Activated T-helper 1 cell treated with anti-CD3 and anti-CD28 coated beads, Interleukin-12 subunit alpha, Interleukin-12 subunit beta, Interleukin-2, Interleukin-4 antibody, amounts not matched to agents 30 ng/mL and 10 ng/mL and 1 ng/mL, durations not matched to agents 14 hours and 24 hours and 36 hours (primary cell): Measurements from ENCODE around the gene BTBD9. TPM values are rescaled to one million over a fixed set of nuclear protein-coding genes. Genes with fewer than 3 reads are reported as not detected.

ENCODE experiments used
- DNase-seq: peaks from one replicate; pipeline ENCODE4 v3.0.0; 2021; ENCODE audit warnings: low spot score
- H3K27ac Mint-ChIP-seq: one replicate; pipeline ENCODE4 v1.8.0; 2021; ENCODE audit warnings: mild to moderate bottlenecking, mixed read lengths
- H3K27me3 Mint-ChIP-seq: one replicate; pipeline ENCODE4 v1.8.0; 2022; ENCODE audit warnings: mild to moderate bottlenecking, moderate library complexity, mixed read lengths; ENCODE audit not compliant: insufficient read depth
- H3K36me3 Mint-ChIP-seq: one replicate; pipeline ENCODE4 v1.8.0; 2021; ENCODE audit warnings: low read depth, mixed read lengths
- H3K4me1 Mint-ChIP-seq: one replicate; pipeline ENCODE4 v1.8.0; 2021; ENCODE audit warnings: low read depth, mixed read lengths
- H3K4me3 Mint-ChIP-seq: one replicate; pipeline ENCODE4 v1.8.0; 2021; ENCODE audit warnings: mild to moderate bottlenecking, moderate library complexity, mixed read lengths
- H3K9me3 Mint-ChIP-seq: one replicate; pipeline ENCODE4 v1.8.0; 2021; ENCODE audit warnings: mixed read lengths
- intact Hi-C: fragments of 100-400 bp; cut with micrococcal nuclease; formaldehyde crosslinking; loops from one replicate; pipeline ENCODE4 v1.15.1; 2024
- total RNA-seq: library from RNA; stranded (reverse); gene quantifications from 2 replicates; pipeline ENCODE4 v1.2.3, GENCODE V29; 2022

The BTBD9 gene
- total RNA-seq, 1 donor from 2014 or later = 14.5 TPM

DNA sequence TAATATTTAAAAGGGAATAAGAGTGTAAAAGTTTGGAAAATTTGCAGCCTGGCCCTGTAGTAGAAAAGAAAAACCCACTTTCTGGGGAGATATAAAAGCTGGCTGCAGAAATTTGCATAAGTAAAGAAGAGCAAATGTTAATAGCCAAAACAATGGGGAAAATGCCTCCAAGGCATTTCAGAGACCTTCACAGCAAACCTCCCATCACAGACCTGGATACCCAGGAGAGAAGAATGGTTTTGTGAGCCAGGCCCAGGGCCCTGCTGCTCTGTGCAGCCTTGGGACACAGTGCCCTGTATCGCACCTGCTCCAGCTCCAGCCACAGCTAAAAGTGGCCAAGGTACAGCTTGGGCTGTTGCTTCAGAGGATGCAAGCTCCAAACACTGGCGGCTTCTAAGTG lies 113.8 kb downstream of the BTBD9 start:
- Mint-ChIP-seq H3K9me3 (peaks cover 16% of the 10 kb centered on the region), H3K27me3 (no peaks in the 10 kb centered on the region), H3K4me1 (no peaks in the 10 kb centered on the region), H3K4me3 (no peak overlapping the region), H3K27ac (no peak overlapping the region), H3K36me3 (peaks cover 12% of the 10 kb centered on the region)
- DNase-seq = no peak
- intact Hi-C loops = no loop called here

DNA sequence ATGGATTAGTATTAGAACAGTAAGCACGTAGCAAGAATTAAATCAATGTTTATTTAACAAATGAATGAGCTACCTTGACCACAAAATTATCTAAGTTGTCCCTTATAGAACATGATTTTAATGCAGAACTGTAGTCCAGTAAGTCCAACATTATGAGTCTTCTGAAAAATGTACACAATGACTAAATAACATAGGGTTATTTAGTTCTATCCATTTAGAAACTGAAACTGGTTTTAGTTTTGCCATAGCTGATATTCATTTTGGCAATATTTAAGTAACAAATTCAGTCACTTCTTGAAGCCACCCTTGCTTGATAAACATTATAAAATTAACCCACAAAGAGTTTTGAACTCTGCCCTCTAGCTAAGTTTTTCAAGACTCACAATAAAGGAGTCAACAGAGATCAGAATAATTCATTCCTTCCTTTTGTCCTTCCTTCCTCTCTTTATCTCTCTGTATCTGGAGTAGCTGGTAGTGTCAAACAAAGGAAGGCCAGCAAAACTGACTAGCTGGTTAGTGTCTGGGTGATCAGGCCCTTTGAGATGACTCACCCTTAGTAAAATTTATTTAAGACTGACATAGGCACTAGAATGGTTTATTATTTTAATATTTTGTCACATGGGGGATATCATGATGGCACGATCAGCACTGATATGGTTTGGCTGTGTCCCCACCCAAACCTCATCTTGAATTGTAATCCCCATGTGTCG lies 115.1 kb downstream of the BTBD9 start:
- Mint-ChIP-seq H3K27me3 (no peaks in the 10 kb centered on the region), H3K4me1 (no peaks in the 10 kb centered on the region), H3K36me3 (peaks cover 10% of the 10 kb centered on the region), H3K27ac (no peak overlapping the region), H3K4me3 (no peak overlapping the region), H3K9me3 (peaks cover 12% of the 10 kb centered on the region)
- DNase-seq = no peak
- intact Hi-C loops = no loop called here

- intact Hi-C loops = no loop called here
- peaks cover 12% of the 10 kb centered on the region for H3K9me3 Mint-ChIP-seq
- H3K4me3 Mint-ChIP-seq = no peak overlapping the region
- H3K4me1 Mint-ChIP-seq = peaks cover 11% of the 10 kb centered on the region
- H3K27ac Mint-ChIP-seq = no peak overlapping the region
- H3K36me3 Mint-ChIP-seq = peaks cover 10% of the 10 kb centered on the region
- DNase-seq = no peak
- no peaks in the 10 kb centered on the region for H3K27me3 Mint-ChIP-seq
Observed at GRCh38 chr6:38522322-38522721, 117.4 kb downstream of the BTBD9 start.

- no peaks in the 10 kb centered on the region for H3K27me3 Mint-ChIP-seq
- no peaks in the 10 kb centered on the region for H3K9me3 Mint-ChIP-seq
- peaks cover 16% of the 10 kb centered on the region for H3K4me1 Mint-ChIP-seq
- DNase-seq = no peak
- H3K4me3 Mint-ChIP-seq = no peak overlapping the region
- H3K36me3 Mint-ChIP-seq = no peaks in the 10 kb centered on the region
- intact Hi-C loops = no loop called here
- no peak overlapping the region for H3K27ac Mint-ChIP-seq
Observed at GRCh38 chr6:38518511-38519304, 121.0 kb downstream of the BTBD9 start.

GRCh38 chr6:38517005-38517404 lies 122.7 kb downstream of the BTBD9 start:
- Mint-ChIP-seq H3K27ac (no peak overlapping the region), H3K4me1 (peaks cover 16% of the 10 kb centered on the region), H3K36me3 (no peaks in the 10 kb centered on the region), H3K27me3 (no peaks in the 10 kb centered on the region), H3K9me3 (no peaks in the 10 kb centered on the region), H3K4me3 (no peak overlapping the region)
- intact Hi-C loops = no loop called here
- DNase-seq = no peak

DNA sequence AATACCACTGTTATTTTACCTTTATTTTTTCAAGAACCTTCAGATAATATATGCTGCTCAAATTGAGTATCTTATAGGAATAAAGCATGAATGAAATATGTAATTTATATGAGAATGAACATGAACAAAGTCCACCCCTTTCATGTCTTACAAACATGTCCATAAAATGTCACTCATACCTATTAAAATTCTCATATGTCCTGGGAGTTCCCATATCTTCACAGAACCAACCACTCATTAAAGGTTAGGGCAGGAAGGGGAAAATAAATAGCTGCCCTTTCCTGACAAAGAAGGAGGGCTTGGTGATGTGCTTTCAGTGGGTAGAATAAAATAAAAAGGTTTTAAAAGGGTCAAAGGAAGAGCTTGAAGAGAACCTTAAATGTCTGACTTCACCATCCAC lies 125.3 kb downstream of the BTBD9 start:
- intact Hi-C loops = no loop called here
- DNase-seq = no peak
- Mint-ChIP-seq H3K27ac (no peak overlapping the region), H3K36me3 (no peaks in the 10 kb centered on the region), H3K9me3 (no peaks in the 10 kb centered on the region), H3K4me1 (peaks cover 16% of the 10 kb centered on the region), H3K4me3 (no peak overlapping the region), H3K27me3 (no peaks in the 10 kb centered on the region)

DNA sequence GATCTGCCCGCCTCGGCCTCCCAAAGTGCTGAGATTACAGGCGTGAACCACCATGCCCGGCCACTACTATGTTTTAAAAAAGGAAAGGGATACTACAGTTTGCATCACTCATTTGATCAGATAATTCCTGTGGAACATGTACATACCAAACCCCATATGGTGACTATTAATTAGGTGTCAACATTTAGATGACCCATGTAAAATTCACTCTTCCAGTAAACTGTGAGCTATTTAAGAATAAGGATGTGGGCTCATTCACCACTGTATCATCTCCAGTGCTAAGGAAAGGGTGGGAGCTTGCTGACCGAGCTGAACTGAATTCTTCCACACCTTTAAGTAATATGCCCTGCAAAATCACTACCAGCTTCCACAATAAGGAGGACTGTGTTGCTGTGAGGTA lies 127.5 kb downstream of the BTBD9 start:
- no peaks in the 10 kb centered on the region for H3K27me3 Mint-ChIP-seq
- no peaks in the 10 kb centered on the region for H3K36me3 Mint-ChIP-seq
- H3K4me3 Mint-ChIP-seq = no peak overlapping the region
- no peaks in the 10 kb centered on the region for H3K9me3 Mint-ChIP-seq
- no peak overlapping the region for H3K27ac Mint-ChIP-seq
- intact Hi-C loops = no loop called here
- H3K4me1 Mint-ChIP-seq = peaks cover 5% of the 10 kb centered on the region
- DNase-seq = no peak

GRCh38 chr6:38510205-38510604 lies 129.5 kb downstream of the BTBD9 start:
- H3K27me3 Mint-ChIP-seq = no peaks in the 10 kb centered on the region

GRCh38 chr6:38509713-38510112 lies 130.0 kb downstream of the BTBD9 start:
- Mint-ChIP-seq H3K4me3 (no peak overlapping the region), H3K36me3 (no peaks in the 10 kb centered on the region)
- intact Hi-C loops = no loop called here

More at GRCh38 chr6:38510205-38510604, 129.5 kb downstream of the BTBD9 start:
- no peaks in the 10 kb centered on the region for H3K9me3 Mint-ChIP-seq
- no peaks in the 10 kb centered on the region for H3K36me3 Mint-ChIP-seq
- no peak overlapping the region for H3K4me3 Mint-ChIP-seq
- no peaks in the 10 kb centered on the region for H3K4me1 Mint-ChIP-seq
- no peak for DNase-seq
- intact Hi-C loops = no loop called here
- H3K27ac Mint-ChIP-seq = no peak overlapping the region

GRCh38 chr6:38508894-38509293 lies 130.8 kb downstream of the BTBD9 start:
- intact Hi-C loops = no loop called here
- Mint-ChIP-seq H3K9me3 (no peaks in the 10 kb centered on the region), H3K4me1 (no peaks in the 10 kb centered on the region), H3K27ac (no peak overlapping the region), H3K27me3 (no peaks in the 10 kb centered on the region), H3K36me3 (no peaks in the 10 kb centered on the region), H3K4me3 (no peak overlapping the region)
- no peak for DNase-seq

More at GRCh38 chr6:38509713-38510112, 130.0 kb downstream of the BTBD9 start:
- no peak for DNase-seq
- no peak overlapping the region for H3K27ac Mint-ChIP-seq
- no peaks in the 10 kb centered on the region for H3K27me3 Mint-ChIP-seq
- H3K9me3 Mint-ChIP-seq = no peaks in the 10 kb centered on the region
- H3K4me1 Mint-ChIP-seq = no peaks in the 10 kb centered on the region

DNA sequence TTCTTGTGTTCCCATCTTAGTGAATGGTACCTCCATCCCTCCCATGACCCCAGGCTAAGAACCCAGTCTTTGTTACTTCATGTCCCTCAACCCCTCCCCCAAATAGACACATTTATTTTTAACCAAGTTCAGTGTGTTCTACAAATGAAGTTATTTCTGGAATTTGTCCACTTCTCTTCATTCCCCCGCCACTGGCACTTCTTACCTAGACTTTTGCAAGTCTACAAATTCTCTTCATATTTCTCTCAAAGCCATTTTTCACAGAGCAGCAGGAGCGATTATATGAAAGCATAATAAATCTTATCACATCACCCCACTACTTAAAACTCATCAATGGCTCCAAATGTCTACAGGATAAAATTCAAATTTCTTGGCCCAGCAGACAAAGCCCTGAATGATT lies 131.4 kb downstream of the BTBD9 start:
- intact Hi-C loops = no loop called here
- no peak overlapping the region for H3K27ac Mint-ChIP-seq
- no peaks in the 10 kb centered on the region for H3K9me3 Mint-ChIP-seq
- no peaks in the 10 kb centered on the region for H3K36me3 Mint-ChIP-seq
- no peak for DNase-seq
- no peak overlapping the region for H3K4me3 Mint-ChIP-seq
- H3K4me1 Mint-ChIP-seq = no peaks in the 10 kb centered on the region
- H3K27me3 Mint-ChIP-seq = no peaks in the 10 kb centered on the region

DNA sequence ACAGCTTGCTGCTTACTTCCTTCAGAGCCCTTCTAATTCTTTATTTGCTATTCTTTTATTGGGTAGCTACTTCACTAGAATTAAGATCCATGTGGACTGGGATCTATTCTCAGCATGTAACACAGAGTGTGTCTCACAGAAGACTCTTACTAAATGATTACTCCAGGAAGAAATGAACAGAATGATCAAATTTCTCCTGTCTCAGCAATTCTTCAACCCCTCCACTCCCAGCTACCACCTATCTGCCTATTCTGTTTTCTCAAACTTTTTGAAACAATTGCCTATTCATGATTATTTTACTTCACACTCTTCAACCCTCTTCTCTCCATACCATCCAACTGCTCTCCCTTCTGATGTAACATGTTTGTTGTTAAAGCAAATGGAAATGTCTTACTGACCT lies 132.6 kb downstream of the BTBD9 start:
- Mint-ChIP-seq H3K27me3 (no peaks in the 10 kb centered on the region), H3K4me1 (no peaks in the 10 kb centered on the region), H3K4me3 (no peak overlapping the region), H3K9me3 (no peaks in the 10 kb centered on the region), H3K27ac (no peak overlapping the region), H3K36me3 (no peaks in the 10 kb centered on the region)
- intact Hi-C loops = no loop called here
- DNase-seq = no peak

DNA sequence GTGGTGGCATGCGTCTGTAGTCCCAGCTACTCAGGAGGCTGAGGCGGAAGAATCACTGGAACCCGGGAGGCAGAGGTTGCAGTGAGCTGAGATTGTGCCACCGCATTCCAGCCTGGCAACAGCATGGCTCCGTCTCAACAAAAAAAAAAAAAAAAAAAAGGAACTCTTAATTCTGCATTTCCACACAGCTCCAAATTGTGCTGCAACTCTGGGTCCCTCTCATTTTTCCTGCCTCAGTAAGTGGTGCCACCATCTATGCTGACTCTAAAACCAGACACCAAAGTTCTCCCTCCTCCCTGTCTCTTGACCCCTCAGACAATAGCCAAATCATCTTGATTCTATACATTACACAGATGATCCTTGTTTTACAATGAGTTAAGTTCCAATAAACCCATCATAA lies 133.9 kb downstream of the BTBD9 start:
- Mint-ChIP-seq H3K4me1 (no peaks in the 10 kb centered on the region), H3K9me3 (no peaks in the 10 kb centered on the region), H3K4me3 (no peak overlapping the region), H3K27me3 (no peaks in the 10 kb centered on the region), H3K27ac (no peak overlapping the region), H3K36me3 (no peaks in the 10 kb centered on the region)
- DNase-seq = no peak
- intact Hi-C loops = no loop called here
